22Rv1 (cell line): Measurements from ENCODE around the gene MTHFD1L.

Experiments used
- ZFX ChIP-seq: fragments of 450-650 bp; IDR thresholded peaks from 2 replicates; pipeline ENCODE4 v1.6.1; 2017; ENCODE audit warnings: antibody characterized with exemption, borderline replicate concordance
- TF ChIP-seq, protein P1 (sequence below): fragments of 450-650 bp; IDR thresholded peaks from 2 replicates; pipeline ENCODE4 v1.5.1; 2017; ENCODE audit warnings: mild to moderate bottlenecking

DNA sequence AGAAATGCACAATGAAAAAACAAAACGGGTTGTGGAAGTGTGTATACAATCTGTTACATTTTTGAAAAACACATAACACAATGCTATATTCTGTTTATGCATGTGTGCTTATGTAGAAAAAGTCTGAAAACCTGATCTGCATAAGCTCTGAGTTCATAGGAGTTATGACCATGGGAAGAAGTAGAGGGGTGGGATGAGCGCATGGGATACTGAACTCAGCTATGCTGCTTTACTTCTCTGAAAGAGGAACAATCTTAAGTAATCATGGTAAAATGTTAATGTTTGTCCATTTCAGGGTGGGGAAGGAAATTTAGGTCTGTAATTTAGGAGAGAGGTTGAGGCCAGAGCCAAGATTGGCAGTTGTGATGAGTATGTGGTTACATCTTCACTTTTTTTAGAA, 126.8 kb downstream of the MTHFD1L start:
- TF ChIP-seq, protein P1, sequence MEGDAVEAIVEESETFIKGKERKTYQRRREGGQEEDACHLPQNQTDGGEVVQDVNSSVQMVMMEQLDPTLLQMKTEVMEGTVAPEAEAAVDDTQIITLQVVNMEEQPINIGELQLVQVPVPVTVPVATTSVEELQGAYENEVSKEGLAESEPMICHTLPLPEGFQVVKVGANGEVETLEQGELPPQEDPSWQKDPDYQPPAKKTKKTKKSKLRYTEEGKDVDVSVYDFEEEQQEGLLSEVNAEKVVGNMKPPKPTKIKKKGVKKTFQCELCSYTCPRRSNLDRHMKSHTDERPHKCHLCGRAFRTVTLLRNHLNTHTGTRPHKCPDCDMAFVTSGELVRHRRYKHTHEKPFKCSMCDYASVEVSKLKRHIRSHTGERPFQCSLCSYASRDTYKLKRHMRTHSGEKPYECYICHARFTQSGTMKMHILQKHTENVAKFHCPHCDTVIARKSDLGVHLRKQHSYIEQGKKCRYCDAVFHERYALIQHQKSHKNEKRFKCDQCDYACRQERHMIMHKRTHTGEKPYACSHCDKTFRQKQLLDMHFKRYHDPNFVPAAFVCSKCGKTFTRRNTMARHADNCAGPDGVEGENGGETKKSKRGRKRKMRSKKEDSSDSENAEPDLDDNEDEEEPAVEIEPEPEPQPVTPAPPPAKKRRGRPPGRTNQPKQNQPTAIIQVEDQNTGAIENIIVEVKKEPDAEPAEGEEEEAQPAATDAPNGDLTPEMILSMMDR: no peak
- TF ChIP-seq ZFX: no peak
